Retina (tissue), 1 donor: ENCODE results near the gene SMIM8.

Experiments
- DNase-seq: peaks from one replicate; pipeline ENCODE4 v3.0.0-alpha.2; 2016

Gene SMIM8

DNA sequence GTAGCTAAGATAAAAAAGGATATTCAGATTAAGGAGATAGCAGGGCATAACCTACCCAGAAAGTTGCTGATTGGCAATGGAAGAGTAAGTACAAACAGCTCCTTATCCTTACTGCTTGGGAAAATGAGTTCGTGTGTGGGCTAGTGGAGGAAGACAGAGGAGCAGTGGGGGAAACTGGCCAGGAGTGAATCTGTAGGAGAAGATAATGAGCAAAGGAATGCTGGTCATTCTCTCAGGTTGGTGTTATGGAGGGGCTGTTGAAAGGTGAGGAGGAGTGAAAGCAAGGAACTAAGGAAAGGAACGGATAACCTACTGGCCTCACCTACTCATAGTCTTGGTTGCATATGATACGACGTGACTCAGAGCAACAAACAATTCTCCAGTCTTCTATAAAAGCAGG lies 14.0 kb downstream of the SMIM8 start:
- no peak for DNase-seq

DNA sequence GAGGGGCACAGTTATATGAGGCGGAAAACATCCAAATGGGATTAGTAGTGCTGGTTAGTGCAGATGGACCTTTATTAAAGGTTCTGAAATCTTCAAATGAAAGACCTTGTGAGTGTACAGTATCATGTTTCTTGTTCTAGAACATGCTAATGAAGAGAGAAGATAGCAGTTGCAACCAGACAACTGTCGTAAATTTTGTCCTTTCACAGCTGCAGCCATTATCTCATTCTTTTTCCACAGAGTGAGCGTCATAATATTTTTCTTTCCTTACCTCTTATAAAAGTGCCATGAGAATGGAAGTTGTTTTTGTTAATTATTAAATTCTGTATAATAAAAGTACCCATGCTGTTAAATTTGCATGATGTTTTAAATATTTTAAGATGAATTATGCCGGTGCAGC lies 17.8 kb downstream of the SMIM8 start:
- no peak for DNase-seq

DNA sequence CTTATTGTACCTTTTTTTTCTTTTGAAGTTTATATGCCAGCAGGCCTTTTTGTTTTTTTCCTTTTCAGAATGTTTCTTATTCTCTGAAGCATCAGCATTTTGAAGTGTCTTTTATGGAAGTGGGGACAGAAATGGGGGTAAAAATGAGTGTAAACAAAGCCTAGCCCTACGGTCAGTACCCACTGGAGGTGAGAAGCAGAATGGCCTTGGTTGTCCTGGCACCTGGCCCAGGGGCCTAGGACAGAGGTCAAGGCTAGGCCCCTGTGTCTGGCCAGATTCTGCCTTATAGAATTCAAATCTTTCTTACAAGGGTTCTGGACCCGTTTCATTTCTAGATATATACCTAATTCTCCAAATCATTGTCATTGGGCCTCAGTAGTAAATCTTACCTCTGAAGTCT lies 18.8 kb downstream of the SMIM8 start:
- DNase-seq, result no peak

DNA sequence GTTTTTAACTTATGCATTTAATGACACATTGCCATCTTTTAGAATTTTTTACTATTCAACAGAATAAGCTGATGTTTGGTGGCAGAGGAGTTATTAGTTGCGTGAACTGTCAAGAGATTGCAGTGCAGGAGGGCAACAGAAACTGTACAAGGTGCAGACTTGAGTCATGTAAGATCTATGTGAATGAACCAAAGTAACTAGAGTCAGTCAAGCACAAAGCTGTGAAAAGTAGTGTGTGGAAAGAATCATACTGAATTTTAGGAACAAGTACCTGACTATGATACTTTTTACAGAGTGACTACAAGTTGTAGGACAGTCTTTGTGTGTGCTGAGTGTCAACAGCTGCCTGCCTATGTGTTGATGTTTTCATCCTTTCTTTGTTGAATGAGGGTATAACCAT lies 19.5 kb downstream of the SMIM8 start:
- DNase-seq, result no peak

DNA sequence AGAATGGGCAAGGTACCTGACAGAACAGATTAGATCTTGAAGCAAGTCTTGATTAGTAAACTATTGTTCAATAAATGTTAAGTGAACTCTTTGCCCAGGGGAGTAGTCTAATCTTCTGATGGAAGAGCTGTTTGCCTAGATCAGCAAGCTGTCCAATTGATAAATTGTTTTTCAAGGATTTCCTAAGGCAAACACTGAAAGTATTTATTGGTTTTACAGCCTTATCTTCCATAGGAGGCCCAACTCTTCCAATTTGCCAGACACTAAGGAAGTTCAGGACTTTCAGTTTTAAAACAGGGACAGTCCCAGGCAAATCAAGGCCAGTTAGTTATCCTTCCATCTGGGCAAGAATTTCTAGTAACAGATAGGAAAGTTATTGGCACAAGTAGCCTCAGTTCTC lies 20.4 kb downstream of the SMIM8 start:
- no peak for DNase-seq

DNA sequence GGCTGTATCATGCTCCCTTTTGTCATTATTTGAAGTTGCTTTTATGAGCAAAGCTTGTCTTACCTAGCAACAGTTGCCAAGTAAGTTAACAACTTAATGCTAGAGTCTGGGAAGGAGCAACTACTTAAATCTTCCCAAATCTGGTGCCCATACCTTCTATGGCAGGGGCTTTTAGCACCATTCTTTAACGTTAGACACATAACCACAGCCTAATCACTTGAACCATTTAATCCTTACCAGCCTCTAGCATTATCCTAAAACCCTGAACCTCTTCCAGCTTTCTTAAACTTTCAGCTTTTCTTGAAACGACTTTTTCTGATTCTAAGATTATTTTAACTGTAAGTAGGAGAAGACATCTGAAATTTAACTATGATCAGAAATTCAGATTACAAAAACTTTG lies 22.3 kb downstream of the SMIM8 start, which contains the start of gene C6orf163:
C6orf163 (plus strand) TSS at position 83 of the 400 bp plus-strand sequence; CDS start at position 370, 287 bp downstream.
- no peak for DNase-seq

DNA sequence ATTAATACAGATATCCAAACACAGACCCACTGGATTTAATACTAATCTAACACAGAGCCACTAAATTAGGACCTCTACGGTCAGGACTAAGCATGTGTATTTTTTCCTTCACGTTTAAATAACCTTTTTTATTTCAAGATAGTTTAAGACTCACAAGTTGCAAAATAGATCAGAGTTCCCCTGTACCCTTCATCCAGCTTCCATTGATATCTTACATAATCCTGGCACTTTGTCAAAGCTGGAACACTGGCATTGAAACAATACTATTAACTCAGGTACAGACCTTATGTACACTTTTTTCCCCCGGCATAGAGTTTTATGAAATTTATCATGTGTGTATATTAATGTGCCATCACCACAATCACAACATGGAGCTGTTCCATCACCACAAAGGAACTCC lies 24.3 kb downstream of the SMIM8 start:
- no peak for DNase-seq

DNA sequence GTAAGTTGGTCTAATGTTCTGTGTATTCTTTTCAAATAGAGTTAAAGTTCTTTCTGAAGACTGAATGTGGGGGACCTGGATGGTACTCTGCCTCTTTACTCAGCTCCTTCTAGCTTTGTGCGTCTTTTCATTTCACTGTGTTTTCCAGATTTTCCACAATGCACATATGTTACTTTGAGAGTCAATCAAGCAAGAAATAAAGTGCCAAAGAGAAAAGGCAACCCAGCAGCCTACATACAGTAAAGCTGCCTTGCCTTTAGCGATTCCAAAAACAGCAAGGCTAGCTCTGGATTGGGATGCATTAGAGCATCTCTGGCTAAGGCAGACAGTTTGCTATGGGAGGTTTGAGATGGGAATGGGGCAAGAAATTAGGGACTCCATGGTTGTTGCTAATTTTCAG lies 27.5 kb downstream of the SMIM8 start:
- DNase-seq, result no peak

DNA sequence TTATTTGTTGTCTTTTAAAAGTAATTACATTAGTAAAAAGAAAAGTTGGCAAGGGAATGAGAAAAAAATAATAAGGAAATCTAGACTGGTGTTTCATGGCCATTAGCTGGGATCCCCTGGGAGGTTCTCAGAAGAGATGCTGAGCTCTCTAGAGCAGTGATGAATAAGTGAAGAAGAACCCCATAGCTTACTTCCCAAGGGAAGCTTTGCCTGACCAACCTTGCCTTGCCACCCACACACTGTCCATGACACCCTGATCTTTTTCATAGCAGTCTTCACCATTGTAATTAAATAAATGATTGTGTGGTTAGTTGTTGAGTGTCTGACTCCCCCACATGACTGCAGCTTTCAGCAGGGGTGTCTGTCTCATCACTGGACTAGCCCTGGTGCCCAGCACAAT lies 28.1 kb downstream of the SMIM8 start:
- DNase-seq, result no peak

DNA sequence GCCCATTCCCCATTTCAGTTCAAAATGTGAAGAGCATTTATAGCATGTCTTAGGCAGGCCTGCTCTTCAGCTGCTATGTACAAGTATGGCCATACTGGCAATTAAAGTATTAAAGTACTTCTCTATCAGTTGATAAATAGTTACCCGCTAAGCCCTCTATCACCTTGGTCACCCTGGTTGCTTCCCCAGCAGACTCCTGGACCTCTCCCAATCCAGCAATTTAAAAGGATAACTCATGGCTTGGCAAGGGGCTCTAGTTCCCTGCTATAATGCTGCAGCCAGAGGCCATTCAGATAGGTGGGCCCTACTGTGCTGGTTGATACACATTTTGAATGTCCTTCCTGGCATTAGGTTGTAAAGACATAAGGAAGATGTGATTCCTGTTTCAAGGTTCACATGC lies 29.2 kb downstream of the SMIM8 start:
- DNase-seq, result no peak

DNA sequence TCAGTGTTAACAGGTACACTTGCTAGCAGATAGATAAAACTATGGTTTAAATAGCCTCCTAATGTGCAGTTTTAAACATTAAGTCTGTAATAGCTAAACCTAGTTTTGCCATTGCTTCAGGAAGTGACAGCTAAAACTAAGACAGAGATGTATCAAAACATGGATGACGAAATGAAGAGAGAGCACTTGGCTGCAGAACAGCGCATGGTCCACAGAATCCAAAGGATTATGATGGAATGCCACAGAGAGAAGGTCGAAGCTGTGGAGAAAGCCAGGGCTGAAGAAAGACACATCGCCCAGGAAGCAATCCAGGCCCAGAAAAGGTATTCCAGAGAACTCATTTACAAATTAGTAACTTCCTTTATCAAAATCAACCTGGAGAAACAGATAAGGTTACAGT lies 33.8 kb downstream of the SMIM8 start:
- DNase-seq, result no peak

DNA sequence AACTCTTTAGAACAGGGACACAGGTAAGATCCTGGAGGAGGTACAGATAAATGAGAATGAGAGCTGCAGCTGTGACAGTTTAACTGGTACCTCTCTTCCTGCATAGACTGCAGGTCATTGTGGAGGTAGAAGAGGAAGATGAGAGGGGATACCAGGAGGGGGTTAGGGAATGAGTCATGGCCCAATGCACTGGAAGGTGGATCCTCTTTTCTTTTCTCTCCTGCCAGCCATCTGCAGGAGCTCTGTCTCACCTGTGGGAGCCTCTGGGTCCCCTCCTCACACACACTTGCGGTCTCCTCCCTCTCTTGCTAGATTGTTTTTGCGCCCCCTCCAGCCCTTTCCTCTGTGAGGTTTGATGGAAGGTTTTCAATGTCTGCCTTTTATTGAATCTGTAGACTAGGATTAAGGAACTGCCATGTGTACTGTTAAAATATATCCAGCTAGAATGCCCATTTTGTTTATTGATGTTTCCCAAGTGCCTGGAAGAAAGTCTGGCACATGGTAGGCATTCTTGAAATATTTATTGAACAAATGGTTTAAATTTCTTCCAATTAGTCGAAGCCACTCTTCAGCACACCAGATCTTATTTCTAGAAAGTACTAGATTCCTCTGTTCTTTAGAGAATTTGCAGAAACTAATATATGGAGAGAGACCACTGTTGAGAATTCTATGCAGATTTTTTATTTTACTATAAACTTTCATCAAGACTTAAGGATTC lies 35.2 kb downstream of the SMIM8 start:
- no peak for DNase-seq

DNA sequence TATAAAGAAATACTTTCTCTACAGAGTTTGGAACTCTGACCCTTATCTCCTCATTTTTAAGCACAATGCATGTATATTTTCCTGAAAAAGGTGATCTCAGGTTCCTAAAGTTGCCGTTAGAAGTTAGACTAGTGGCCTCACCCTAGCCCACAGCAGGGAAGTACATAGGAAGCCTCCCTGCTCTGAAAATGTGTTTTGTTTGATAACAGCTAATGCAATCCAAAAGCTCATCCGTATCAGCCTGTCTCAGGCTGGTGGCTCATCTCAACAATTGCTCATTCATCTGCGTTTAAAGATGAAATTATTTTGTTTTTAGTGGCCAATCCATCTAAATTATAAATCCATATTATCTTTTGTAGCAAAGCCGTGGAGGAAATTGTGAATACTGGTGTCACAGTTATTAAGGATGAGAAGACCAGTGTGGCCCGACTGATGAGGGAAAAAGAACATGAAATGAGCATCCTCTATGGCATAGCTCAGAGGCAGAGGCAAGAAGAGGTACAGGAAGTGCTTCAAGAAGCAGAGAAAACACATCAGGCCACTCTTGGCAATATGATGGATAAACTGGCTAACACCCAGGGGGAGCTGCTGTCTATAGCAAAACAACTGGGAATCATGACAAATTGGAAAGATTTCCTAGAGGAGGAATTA lies 42.3 kb downstream of the SMIM8 start:
- no peak for DNase-seq

DNA sequence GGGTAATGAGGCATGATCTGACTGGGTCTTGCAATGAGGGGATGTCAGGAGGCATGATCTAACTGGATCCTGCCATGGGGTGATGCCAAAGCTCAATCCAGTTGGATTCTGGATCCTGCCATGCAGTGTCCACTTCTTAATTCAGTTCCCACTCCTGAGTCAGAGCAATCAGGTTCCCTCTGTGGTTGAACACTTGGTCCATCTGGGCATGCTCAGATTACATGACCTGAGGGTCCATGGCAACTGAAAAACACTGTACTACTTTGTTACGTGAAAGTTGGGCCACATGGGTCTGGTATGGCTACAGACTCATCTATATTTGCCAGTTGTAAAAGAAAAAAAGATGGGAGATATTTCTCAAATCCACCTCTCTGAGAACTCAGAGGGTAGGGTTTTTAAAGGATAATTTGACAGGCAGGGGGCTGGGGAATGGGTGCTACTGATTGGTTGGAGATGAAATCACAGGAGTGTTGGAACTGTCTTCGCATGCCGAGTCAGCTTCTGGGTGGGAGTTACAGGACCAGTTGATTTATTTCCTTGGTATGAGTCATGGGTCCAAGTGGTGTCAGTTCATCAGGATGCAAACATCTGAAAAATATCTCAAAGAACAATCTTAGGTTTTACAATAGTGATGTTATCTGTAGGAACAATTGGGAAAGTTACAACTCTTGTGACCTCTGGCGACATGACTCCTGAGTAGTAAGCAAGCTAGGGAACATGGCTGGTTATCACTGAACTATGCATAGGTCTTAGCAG lies 43.9 kb downstream of the SMIM8 start:
- DNase-seq, result no peak

DNA sequence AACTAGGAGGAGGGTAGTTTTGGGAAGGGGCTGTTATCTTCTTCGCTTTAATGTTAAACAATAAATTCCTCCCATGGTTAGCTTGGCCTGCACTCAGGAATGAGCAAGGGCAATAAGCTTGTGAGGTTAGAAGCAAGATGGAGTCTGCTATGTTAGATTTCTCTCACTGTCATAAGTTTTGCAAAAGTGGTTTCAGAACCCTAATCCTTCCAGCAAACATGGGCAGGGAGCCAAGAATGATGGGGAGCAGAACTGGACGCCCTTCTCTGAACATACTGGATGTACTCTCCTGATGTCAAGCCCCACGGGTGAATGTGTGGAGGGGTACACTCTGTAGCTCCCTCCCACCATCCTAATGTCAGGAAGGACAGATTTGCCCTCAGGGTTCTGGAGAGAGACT lies 44.5 kb downstream of the SMIM8 start:
- no peak for DNase-seq

DNA sequence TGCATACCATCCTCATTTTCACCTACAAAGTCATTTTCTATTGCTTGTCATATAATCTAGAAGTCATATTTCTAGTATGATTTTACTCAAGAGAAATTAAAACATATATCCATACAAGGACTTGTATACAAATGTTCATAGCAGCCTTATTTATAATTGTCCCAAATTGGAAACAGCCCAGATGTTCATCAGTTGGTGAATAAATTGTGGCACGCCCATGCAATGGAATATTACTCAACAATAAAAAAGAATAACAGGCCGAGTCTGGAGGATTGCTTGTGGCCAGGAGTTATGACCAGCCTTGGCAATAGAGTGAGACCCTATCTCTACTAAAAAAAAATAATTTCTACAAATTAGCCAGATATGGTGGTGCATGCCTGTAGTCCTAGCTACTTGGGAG lies 51.0 kb downstream of the SMIM8 start:
- no peak for DNase-seq

DNA sequence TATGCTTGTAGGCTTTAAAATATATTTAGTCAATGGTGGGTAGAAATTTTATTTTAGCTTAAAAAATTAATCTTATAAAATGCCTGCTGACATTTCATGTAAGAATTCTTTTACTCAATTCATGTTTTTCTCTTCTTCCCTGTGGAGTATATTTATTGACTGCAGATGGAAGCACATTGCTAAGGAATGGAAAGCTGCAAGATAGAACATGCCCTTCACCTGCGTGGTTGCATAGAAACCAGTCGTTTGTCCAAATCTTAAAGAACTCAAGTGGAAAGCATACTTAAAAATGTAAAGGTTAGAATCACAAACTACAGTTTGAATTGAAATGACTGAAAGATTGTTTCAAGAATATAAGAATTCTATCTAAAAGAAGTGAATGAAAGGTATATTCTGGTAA lies 52.9 kb downstream of the SMIM8 start:
- no peak for DNase-seq

DNA sequence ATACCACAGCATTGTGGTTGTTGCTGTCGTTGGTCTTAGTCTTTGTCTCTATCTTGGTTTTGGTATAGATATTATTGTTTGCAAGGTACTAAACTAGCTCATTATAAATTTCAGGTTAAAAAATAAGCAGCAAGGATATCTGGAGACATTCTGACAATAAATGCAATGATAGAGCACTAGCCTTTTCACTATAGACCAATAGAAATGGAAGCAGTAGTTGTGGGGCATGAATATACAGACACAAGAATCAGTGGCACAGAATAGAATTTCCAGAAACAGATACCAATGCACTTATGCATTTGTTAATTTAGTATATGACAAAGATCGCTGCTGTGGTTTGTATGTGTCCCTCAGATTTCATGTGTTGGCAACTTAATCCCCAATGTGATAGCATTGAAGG lies 54.3 kb downstream of the SMIM8 start:
- no peak for DNase-seq

DNA sequence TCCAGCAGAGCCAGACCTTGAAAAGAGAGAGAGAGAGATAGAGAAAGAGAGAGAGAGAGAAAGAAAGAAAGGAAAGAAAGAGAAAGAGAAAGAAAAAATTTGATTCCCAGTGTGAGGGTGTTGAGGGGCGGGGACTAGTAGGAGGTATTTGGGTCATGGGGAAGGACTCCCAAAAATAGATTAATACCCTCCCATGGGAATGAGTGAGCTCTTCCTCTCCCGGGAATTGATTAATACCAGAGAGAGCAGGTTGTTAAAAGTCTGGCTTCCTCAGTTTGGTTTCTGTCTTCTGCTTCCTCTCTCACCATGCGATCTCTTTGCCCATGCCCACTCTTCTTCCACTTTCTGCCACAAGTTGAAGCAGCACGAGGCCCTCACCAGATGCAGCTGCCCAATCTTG lies 56.6 kb downstream of the SMIM8 start:
- DNase-seq, result no peak

DNA sequence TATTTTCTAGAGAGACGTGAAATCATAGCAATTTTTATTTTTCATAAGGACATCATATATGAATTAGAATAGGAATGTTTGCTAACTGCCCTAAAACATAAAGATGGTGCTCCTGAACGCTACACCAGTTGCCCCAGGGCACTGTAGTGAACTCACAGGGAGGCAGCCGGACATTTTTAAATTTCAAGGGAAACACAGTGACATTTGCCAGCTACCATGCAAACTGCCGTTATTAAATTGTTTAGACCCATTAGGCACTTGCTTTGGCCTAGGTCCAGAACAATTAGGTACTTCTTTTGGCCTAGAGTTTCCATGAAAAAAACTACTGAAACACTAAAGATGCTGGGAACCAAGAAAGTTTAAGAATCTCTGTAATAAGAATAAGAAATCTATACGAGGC lies 60.5 kb downstream of the SMIM8 start:
- no peak for DNase-seq

DNA sequence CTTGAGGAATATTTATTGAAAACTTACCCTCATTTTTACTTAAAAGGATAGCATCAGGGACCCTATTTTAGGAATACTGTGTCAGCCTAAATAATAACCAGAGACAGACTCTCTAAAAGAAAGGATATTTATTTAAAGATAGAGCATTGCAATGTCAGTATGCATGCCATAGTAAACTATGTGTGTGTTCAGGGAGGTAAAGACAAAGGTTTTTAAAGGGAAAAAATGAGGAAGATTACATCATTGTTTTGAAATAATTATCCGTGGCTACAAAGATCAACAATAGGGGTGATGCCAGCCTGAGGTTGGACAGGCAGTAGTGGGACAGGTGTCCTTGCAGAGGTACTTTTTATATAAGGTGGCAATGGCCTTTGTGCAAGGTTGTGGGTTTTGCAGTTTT lies 61.6 kb downstream of the SMIM8 start:
- no peak for DNase-seq

DNA sequence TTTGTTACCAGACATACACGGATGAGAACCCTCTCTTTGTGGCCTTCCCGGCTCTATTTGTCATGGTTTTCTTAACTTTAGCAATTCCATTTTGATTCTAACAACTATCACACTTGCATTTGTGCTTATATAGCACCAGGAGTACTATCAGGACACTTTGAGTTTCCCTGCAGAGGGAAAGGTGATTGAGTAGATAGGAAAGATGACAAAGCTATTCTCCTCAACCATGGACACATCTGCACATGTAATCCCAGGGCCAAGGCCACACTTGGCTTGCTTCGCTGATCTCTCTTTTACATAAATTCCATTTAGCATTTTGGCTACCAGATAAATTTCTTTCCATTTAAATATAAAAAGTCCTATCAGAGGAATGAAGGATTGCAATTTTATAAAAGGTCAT lies 62.1 kb downstream of the SMIM8 start:
- DNase-seq, result no peak

DNA sequence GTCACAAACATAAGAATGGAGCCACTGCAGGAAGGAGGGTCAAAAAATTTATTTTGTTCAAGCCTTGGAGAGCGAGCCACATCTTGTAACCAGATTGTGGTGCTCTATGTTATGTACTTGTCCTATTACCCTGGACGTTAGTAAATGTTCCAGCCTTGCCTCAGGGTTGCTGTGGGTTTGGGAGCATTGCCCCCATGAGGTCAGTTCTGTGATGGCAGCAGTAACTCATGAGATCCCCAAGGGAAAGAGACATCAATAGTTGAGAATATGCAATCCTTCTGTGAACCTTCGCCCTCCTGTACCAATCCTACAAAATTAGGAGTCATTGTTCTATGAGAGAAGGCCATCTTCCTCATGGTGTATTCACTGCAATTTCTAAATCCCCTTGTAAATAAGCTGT lies 68.9 kb downstream of the SMIM8 start:
- peak; percentile 22 for DNase-seq
